AG09309 (cell line): ENCODE data around the gene SENP6.
"Not testable (repeated sequence)": the region's sequence is repeated elsewhere in the genome, so short reads cannot be mapped to it uniquely, and the experiment has no call there.

Source experiments
- DNase-seq: peaks from one replicate; pipeline ENCODE4 v3.0.0-alpha.2; 2010; ENCODE audit warnings: low read depth
- H3K4me3 ChIP-seq: 2 replicates; pipeline ENCODE4 v1.5.1; 2011; ENCODE audit warnings: mild to moderate bottlenecking, low read depth, low read length, moderate library complexity; ENCODE audit not compliant: control insufficient read depth
- TF ChIP-seq, protein P1 (sequence below): IDR thresholded peaks from 2 replicates; pipeline ENCODE4 v1.5.1; 2011; ENCODE audit warnings: mild to moderate bottlenecking, low read depth, low read length, inconsistent platforms; ENCODE audit not compliant: insufficient read depth, control insufficient read depth; ENCODE audit errors: missing control alignments

The SENP6 gene

DNA sequence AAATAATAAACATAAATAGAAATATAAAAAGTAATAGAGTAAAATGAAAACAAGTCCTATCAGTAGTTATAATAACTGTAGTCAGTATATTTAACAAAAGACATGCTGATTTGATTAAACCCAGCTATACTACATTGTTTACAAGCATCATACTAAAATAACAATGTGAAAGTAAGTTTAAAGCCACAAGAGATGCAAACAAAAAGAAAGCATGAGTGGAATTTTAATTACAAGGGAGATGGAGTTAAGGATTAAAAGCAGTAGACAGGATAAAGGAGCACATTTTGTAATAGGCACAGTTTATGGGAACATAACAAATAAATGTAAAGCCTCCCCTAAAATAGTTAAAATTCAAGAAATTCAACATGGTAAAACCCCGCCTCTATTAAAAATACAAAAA, 41.5 kb downstream of the SENP6 start:
- no peak for DNase-seq
- TF ChIP-seq, protein P1, sequence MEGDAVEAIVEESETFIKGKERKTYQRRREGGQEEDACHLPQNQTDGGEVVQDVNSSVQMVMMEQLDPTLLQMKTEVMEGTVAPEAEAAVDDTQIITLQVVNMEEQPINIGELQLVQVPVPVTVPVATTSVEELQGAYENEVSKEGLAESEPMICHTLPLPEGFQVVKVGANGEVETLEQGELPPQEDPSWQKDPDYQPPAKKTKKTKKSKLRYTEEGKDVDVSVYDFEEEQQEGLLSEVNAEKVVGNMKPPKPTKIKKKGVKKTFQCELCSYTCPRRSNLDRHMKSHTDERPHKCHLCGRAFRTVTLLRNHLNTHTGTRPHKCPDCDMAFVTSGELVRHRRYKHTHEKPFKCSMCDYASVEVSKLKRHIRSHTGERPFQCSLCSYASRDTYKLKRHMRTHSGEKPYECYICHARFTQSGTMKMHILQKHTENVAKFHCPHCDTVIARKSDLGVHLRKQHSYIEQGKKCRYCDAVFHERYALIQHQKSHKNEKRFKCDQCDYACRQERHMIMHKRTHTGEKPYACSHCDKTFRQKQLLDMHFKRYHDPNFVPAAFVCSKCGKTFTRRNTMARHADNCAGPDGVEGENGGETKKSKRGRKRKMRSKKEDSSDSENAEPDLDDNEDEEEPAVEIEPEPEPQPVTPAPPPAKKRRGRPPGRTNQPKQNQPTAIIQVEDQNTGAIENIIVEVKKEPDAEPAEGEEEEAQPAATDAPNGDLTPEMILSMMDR: no peak
- no peak overlapping the region for H3K4me3 ChIP-seq

DNA sequence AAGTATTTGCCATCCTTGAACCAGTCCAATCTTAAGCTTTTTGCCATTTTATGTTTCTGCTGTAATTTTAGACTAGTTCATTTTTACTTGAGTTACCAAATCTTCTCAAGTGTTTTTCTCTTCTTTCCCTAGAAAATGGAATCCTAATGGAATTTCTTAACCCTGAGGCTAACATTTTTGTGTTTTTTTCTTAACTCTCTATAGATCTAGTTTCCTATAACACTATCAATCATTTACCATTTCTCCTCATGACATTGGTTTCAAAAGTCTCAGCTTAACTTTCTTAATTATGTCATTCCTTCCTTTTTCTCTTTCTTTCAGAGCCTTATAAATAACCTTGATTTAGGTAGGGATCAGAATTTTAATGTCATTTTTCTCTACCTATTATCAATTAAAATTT, 54.8 kb downstream of the SENP6 start:
- TF ChIP-seq, protein P1: no peak
- DNase-seq: no peak
- H3K4me3 ChIP-seq: no peak overlapping the region

DNA sequence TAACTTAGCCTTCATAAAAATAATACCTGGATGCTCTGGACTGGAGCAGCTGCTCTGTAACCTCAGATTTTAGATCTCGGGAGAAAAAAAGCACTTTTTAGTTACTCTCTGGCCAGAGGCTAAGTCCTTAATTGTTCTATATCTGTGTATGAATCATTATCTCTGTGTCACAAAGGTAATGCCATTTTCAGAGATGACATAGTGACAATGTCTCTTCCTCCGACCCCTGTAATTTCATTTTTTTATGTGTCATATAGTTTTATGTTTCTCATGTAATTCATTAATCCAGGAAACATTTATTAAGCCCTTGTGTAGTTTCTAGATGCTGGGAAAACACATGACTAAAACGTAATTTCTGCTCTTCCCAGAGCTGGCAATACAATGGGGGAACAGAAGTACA, 55.6 kb downstream of the SENP6 start:
- H3K4me3 ChIP-seq: no peak overlapping the region
- TF ChIP-seq, protein P1: no peak
- no peak for DNase-seq

DNA sequence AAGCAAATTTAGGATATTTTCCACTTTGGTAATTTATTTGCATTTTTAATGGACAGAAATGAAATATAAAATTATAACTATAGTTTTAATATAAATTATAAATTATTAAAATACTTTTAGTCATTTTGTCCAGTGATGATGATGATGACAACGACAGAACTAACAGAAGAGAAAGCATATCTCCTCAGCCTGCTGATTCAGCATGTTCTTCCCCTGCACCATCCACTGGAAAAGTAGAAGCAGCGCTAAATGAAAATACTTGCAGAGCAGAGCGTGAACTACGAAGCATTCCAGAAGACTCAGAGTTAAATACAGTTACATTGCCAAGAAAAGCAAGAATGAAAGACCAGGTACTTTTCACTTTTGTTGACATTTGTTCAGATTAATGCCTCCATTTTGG, 64.9 kb downstream of the SENP6 start:
- no peak overlapping the region for H3K4me3 ChIP-seq
- no peak for DNase-seq
- TF ChIP-seq, protein P1: no peak

DNA sequence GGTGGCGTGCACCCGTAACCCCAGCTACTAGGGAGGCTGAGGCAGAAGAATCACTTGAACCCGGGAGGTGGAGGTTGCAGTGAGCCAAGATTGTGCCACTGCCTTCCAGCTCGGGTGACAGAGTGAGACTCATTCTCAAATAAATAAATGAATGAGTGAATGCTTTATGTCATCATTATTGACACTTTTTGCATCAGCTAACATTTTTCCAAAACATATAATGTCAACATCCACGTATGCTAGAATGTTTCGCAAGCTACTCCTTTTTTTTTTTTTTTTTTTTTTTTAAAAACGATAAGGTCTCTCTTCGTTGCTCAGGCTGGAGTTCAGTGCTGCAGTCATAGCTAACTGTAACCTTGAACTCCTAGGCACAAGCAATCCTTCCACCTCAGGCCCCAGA, 72.2 kb downstream of the SENP6 start:
- TF ChIP-seq, protein P1: no peak
- DNase-seq: no peak

DNA sequence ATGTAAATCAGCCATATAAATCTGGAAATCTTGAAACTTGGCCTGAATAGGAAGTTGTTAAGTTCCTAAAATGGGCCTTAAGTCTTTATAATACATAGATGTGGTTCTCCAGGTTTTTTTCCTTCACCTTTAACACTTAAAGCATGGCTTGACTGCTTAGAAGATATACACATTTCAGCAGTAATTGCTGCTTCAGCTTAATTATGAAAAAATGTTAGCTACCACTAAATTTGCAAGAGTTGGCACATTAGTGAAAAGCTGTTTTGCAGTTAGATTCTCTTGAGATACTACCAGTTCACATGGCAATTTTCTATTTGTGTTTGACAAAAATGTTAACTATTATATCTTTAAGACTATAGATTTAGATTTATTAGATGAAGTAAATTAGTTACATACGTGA, 74.7 kb downstream of the SENP6 start:
- H3K4me3 ChIP-seq: no peak overlapping the region
- no peak for DNase-seq
- TF ChIP-seq, protein P1: no peak

More for the DNA sequence above, 72.2 kb downstream of the SENP6 start:
- H3K4me3 ChIP-seq: no peak overlapping the region

DNA sequence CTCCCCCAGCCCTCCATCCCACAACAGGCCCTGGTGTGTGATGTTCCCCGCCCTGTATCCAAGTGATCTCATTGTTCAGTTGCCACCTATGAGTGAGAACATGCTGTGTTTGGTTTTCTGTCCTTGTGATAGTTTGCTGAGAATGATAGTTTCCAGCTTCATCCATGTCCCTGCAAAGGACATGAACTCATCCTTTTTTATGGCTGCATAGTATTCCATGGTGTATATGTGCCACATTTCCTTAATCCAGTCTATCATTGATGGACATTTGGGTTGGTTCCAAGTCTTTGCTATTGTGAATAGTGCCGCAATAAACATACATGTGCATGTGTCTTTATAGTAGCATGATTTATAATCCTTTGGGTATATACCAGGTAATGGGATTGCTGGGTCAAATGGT, 80.9 kb downstream of the SENP6 start:
- DNase-seq, H3K4me3 ChIP-seq: not testable (repeated sequence)

DNA sequence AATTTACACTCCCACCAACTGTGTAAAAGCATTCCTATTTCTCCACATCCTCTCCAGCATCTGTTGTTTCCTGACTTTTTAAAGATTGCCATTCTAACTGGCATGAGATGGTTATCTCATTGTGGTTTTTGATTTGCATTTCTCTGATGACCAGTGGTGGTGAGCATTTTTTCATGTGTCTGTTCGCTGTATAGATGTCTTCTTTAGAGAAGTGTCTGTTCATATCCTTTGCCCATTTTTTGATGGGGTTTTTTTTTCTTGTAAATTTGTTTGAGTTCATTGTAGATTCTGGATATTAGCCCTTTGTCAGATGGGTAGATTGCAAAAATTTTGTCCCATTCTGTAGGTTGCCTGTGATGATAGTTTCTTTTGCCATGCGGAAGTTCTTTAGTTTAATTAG, 81.3 kb downstream of the SENP6 start:
- DNase-seq, H3K4me3 ChIP-seq: not testable (repeated sequence)
